Uterus (tissue), 4 donors: ENCODE data around the gene AGPAT3. TPM values are rescaled to one million over a fixed set of nuclear protein-coding genes. Genes with fewer than 3 reads are reported as not detected.

Source experiments
- DNase-seq, 2 donors: peaks; one replicate each; pipeline ENCODE4 v3.0.0-alpha.2; 2019 to 2020
- H3K27ac ChIP-seq, 2 donors: fragments of 200-600 bp; sonication (generic); 1 replicate in 1 of 2; 2 replicates in 1 of 2; pipeline ENCODE4 v1.5.1; 2016 to 2018
- H3K27me3 ChIP-seq, 2 donors: fragments of 200-600 bp; sonication (generic); one replicate each; pipeline ENCODE4 v1.5.1; 2018 to 2019; ENCODE audit warnings: control low read depth in 1 of 2
- H3K36me3 ChIP-seq, 2 donors: fragments of 200-600 bp; sonication (generic); one replicate each; pipeline ENCODE4 v1.5.1; 2019; ENCODE audit warnings: control low read depth in 1 of 2
- H3K4me1 ChIP-seq, 2 donors: fragments of 200-600 bp; sonication (generic); one replicate each; pipeline ENCODE4 v1.5.1; 2018 to 2019; ENCODE audit warnings: control low read depth in 1 of 2
- H3K4me3 ChIP-seq, 2 donors: fragments of 200-600 bp; sonication (generic); 1 replicate in 1 of 2; 2 replicates in 1 of 2; pipeline ENCODE4 v1.5.1; 2018 to 2019; ENCODE audit warnings: mild to moderate bottlenecking in 1 of 2
- H3K9me3 ChIP-seq, 2 donors: fragments of 200-600 bp; sonication (generic); one replicate each; pipeline ENCODE4 v1.5.1; 2019; ENCODE audit warnings: control low read depth in 1 of 2
- CTCF ChIP-seq, 4 experiments: fragments of 200-600 bp in 2 of 4; fragments of 450-650 bp in 2 of 4; sonication (generic) in 2 of 4; IDR thresholded peaks; one replicate each; pipeline ENCODE4 v1.5.1; 2016 to 2019; ENCODE audit warnings: antibody characterized with exemption in 4 of 4, mild to moderate bottlenecking in 2 of 4, moderate library complexity in 1 of 4
- POLR2A ChIP-seq, 2 donors: fragments of 450-650 bp; IDR thresholded peaks; one replicate each; pipeline ENCODE4 v1.6.1; 2016; ENCODE audit warnings: antibody characterized with exemption in 2 of 2, mild to moderate bottlenecking in 1 of 2, moderate library complexity in 1 of 2
- intact Hi-C: fragments of 100-400 bp; cut with DNase I; formaldehyde crosslinking; loops from one replicate; pipeline ENCODE4 v1.15.1; 2023; ENCODE audit warnings: low total_unique reads
- total RNA-seq, 4 donors: library from RNA; depleted of rRNA in 3 of 4; stranded (reverse); fragments of >200 nt in 3 of 4; gene quantifications; one replicate each; pipeline versions ENCODE4 v1.1.0 to v1.2.4, GENCODE V29; 2014 to 2023
- donor health status: DM: yes; HTN: yes; CAD: no.

The AGPAT3 gene
- total RNA-seq, 4 donors from 2014 or later: 6.8 to 43.4 (median 28.4) TPM

- Histone ChIP-seq H3K27ac (no peak overlapping the region), H3K4me1 (no peaks in the 10 kb centered on the region), H3K36me3 (no peaks in the 10 kb centered on the region), H3K4me3 (no peak overlapping the region), H3K9me3 (no peaks in the 10 kb centered on the region), H3K27me3 (no peaks in the 10 kb centered on the region)
- intact Hi-C loops: no loop called here
- DNase-seq: no peak
- TF ChIP-seq CTCF (IDR thresholded peaks at IDR 0.05): no peak
- no peak for TF ChIP-seq POLR2A (IDR thresholded peaks at IDR 0.05)
These were observed 106.9 kb downstream of the AGPAT3 start for GRCh38 chr21:43971992-43972255.

- DNase-seq: no peak
These were observed 108.0 kb downstream of the AGPAT3 start for GRCh38 chr21:43972850-43973633.

GRCh38 chr21:43973634-43973955 is 108.6 kb downstream of the AGPAT3 start:
- no peak overlapping the region for H3K27ac ChIP-seq
- intact Hi-C loops: no loop called here
- DNase-seq: no peak
- H3K27me3 ChIP-seq: no peaks in the 10 kb centered on the region
- TF ChIP-seq POLR2A (IDR thresholded peaks at IDR 0.05) (no peak), CTCF (IDR thresholded peaks at IDR 0.05) (no peak)
- H3K4me1 ChIP-seq: no peaks in the 10 kb centered on the region
- no peak overlapping the region for H3K4me3 ChIP-seq
- H3K9me3 ChIP-seq: no peaks in the 10 kb centered on the region
- H3K36me3 ChIP-seq: no peaks in the 10 kb centered on the region

More at GRCh38 chr21:43972850-43973633, 108.0 kb downstream of the AGPAT3 start:
- Histone ChIP-seq H3K9me3 (no peaks in the 10 kb centered on the region), H3K27me3 (no peaks in the 10 kb centered on the region), H3K27ac (no peak overlapping the region), H3K4me3 (no peak overlapping the region), H3K36me3 (no peaks in the 10 kb centered on the region), H3K4me1 (no peaks in the 10 kb centered on the region)
- intact Hi-C loops: no loop called here
- TF ChIP-seq CTCF (IDR thresholded peaks at IDR 0.05): no peak
- TF ChIP-seq POLR2A (IDR thresholded peaks at IDR 0.05): no peak

- Histone ChIP-seq H3K36me3 (no peaks in the 10 kb centered on the region), H3K4me3 (no peak overlapping the region), H3K27ac (no peak overlapping the region), H3K9me3 (no peaks in the 10 kb centered on the region), H3K4me1 (no peaks in the 10 kb centered on the region), H3K27me3 (no peaks in the 10 kb centered on the region)
- intact Hi-C loops: no loop called here
- no peak for DNase-seq
- TF ChIP-seq POLR2A (IDR thresholded peaks at IDR 0.05): no peak
- no peak for TF ChIP-seq CTCF (IDR thresholded peaks at IDR 0.05)
These were observed 109.9 kb downstream of the AGPAT3 start for GRCh38 chr21:43974791-43975468.

- Histone ChIP-seq H3K4me3 (no peak overlapping the region), H3K4me1 (no peaks in the 10 kb centered on the region), H3K27me3 (no peaks in the 10 kb centered on the region), H3K36me3 (no peaks in the 10 kb centered on the region), H3K27ac (no peak overlapping the region), H3K9me3 (no peaks in the 10 kb centered on the region)
- intact Hi-C loops: no loop called here
- peak; percentile 78 to 81 for DNase-seq
- no peak for TF ChIP-seq POLR2A (IDR thresholded peaks at IDR 0.05)
- peak; percentile 86 to 92 (median 90) for TF ChIP-seq CTCF (IDR thresholded peaks at IDR 0.05)
These were observed 110.6 kb downstream of the AGPAT3 start for GRCh38 chr21:43975469-43976098.
